HepG2 (cell line): ENCODE measurements around the gene HMG20B. TPM values are rescaled to one million over a fixed set of nuclear protein-coding genes. Genes with fewer than 3 reads are reported as not detected.

Experiments used
- ATAC-seq: fragments of 200-7000 bp; cut with Tn5 transposase; 3 replicates; pipeline ENCODE4 v1.9.1; 2020; ENCODE audit warnings: mild to moderate bottlenecking, moderate library complexity
- BruUV-seq: library from RNA; stranded (reverse); fragments of 400-500 nt; replicated peaks from 2 replicates; lab custom pipeline; 2021; lab: Mats Ljungman, UMichigan
- CTCF ChIA-PET: fragments of 300-600 bp; formaldehyde crosslinking; extraction: SDS; loops from one replicate; lab custom pipeline; 2021; ENCODE audit warnings: low total read pairs, inconsistent platforms, low intra/inter-chr PET ratio; lab: Yijun Ruan, JAX
- POLR2A ChIA-PET: fragments of 350-600 bp; sonication (Branson Sonifier 250); formaldehyde crosslinking; loops from one replicate; lab custom pipeline; 2020; ENCODE audit warnings: antibody characterized with exemption, inconsistent platforms; lab: Yijun Ruan, JAX
- DNase-seq: peaks from one replicate; pipeline ENCODE4 v3.0.0-alpha.2; 2015; ENCODE audit warnings: low spot score
- FAIRE-seq: peaks from 3 replicates; lab custom pipeline; 2011; peaks lifted over from hg19 to GRCh38; lab: Jason Lieb, UNC
- H2AFZ ChIP-seq: one replicate; pipeline ENCODE4 v1.6.1; 2011; ENCODE audit warnings: low read length, inconsistent platforms
- H3K27ac ChIP-seq: fragments of 300-600 bp; 3 replicates; pipeline ENCODE4 v1.8.0; 2011; ENCODE audit warnings: mixed run types, mild to moderate bottlenecking, mixed read lengths, low read length, inconsistent platforms; ENCODE audit not compliant: insufficient read depth; ENCODE audit errors: extremely low read length
- H3K27me3 ChIP-seq, 2 experiments: fragments of 200-600 bp in 1 of 2; 2 replicates in 1 of 2; 3 replicates in 1 of 2; pipeline versions ENCODE4 v1.6.0 to v1.8.0; 2011; ENCODE audit warnings: low read length in 2 of 2, mild to moderate bottlenecking in 2 of 2, moderate library complexity in 2 of 2, inconsistent platforms in 1 of 2; ENCODE audit not compliant: insufficient read depth in 2 of 2, control insufficient read depth in 1 of 2
- H3K36me3 ChIP-seq, 2 experiments: fragments of 200-600 bp in 1 of 2; replicated peaks in 1 of 2; 2 replicates in 1 of 2; 3 replicates in 1 of 2; pipeline versions ENCODE4 v1.5.1 to v1.8.0; 2011; ENCODE audit warnings: low read length in 2 of 2, inconsistent platforms in 1 of 2; ENCODE audit not compliant: insufficient read depth in 2 of 2, control insufficient read depth in 1 of 2
- H3K4me1 ChIP-seq: 2 replicates; pipeline ENCODE4 v1.5.1; 2012; ENCODE audit warnings: low read length, inconsistent platforms; ENCODE audit not compliant: insufficient read depth
- H3K4me2 ChIP-seq: 2 replicates; pipeline ENCODE4 v1.6.0; 2011; ENCODE audit warnings: low read depth, low read length, inconsistent platforms
- H3K4me3 ChIP-seq, 3 experiments: fragments of 200-600 bp in 1 of 3; sonication (generic), shearing (Covaris generic) in 1 of 3; replicated peaks in 1 of 3; 2 replicates each; pipeline ENCODE4 v1.5.1; 2011 to 2016; ENCODE audit warnings: low read length in 3 of 3, inconsistent platforms in 2 of 3, low read depth in 2 of 3, mild to moderate bottlenecking in 2 of 3, control low read depth in 1 of 3, mixed read lengths in 1 of 3; ENCODE audit not compliant: insufficient read depth in 1 of 3
- H3K79me2 ChIP-seq: one replicate; pipeline ENCODE4 v1.6.1; 2011; ENCODE audit warnings: low read length, inconsistent platforms; ENCODE audit not compliant: insufficient read depth
- H3K9ac ChIP-seq: 2 replicates; pipeline ENCODE4 v1.6.0; 2011; ENCODE audit warnings: mild to moderate bottlenecking, low read depth, low read length, inconsistent platforms; ENCODE audit not compliant: insufficient read depth
- H3K9me3 ChIP-seq: 2 replicates; pipeline ENCODE4 v1.5.1; 2012; ENCODE audit warnings: mild to moderate bottlenecking, low read length
- H4K20me1 ChIP-seq: 2 replicates; pipeline ENCODE4 v1.6.0; 2011; ENCODE audit warnings: inconsistent platforms, mild to moderate bottlenecking, low read length, moderate library complexity; ENCODE audit not compliant: insufficient read depth
- AGO1 ChIP-seq: fragments of 200-400 bp; formaldehyde crosslinking; IDR thresholded peaks from 2 replicates; pipeline ENCODE4 v1.6.1; 2017; ENCODE audit warnings: mild to moderate bottlenecking, low read depth, low read length, moderate library complexity; ENCODE audit not compliant: poor library complexity, severe bottlenecking
- AGO2 ChIP-seq: fragments of 200-400 bp; formaldehyde crosslinking; optimal IDR thresholded peaks from 2 replicates; pipeline ENCODE3; 2017; ENCODE audit warnings: mild to moderate bottlenecking, low read depth, low read length, moderate library complexity
- GABPB1 ChIP-seq: IDR thresholded peaks from 2 replicates; pipeline ENCODE4 v1.6.1; 2016; ENCODE audit warnings: mild to moderate bottlenecking, missing genetic modification reagents, moderate library complexity, missing compliant biosample characterization
- HDAC1 ChIP-seq: sonication (generic); formaldehyde crosslinking; IDR thresholded peaks from 2 replicates; pipeline ENCODE4 v1.5.1; 2020; ENCODE audit warnings: mild to moderate bottlenecking, missing genetic modification reagents
- KDM2A ChIP-seq: sonication (generic); formaldehyde crosslinking; IDR thresholded peaks from 2 replicates; pipeline ENCODE4 v1.4.0; 2020; ENCODE audit warnings: low read depth, missing genetic modification reagents, borderline replicate concordance
- MTF2 ChIP-seq: sonication (generic); formaldehyde crosslinking; IDR thresholded peaks from 2 replicates; pipeline ENCODE4 v1.5.0; 2020; ENCODE audit warnings: missing genetic modification reagents, borderline replicate concordance
- POLR2A ChIP-seq, 2 experiments: IDR thresholded peaks; 2 replicates each; pipeline ENCODE4 v1.6.1; 2011; ENCODE audit warnings: low read depth in 2 of 2, low read length in 2 of 2, mild to moderate bottlenecking in 1 of 2, moderate library complexity in 1 of 2; ENCODE audit not compliant: insufficient read depth in 1 of 2
- POLR2G ChIP-seq: fragments of 200-400 bp; formaldehyde crosslinking; IDR thresholded peaks from 2 replicates; pipeline ENCODE4 v1.6.1; 2018; ENCODE audit warnings: mild to moderate bottlenecking, low read depth, low read length, moderate library complexity
- RAD21 ChIP-seq: fragments of 450-650 bp; formaldehyde crosslinking; IDR thresholded peaks from 2 replicates; pipeline ENCODE4 v1.5.0; 2020; ENCODE audit warnings: mild to moderate bottlenecking
- RBM22 ChIP-seq: fragments of 200-400 bp; formaldehyde crosslinking; optimal IDR thresholded peaks from 2 replicates; pipeline ENCODE3; 2017; ENCODE audit warnings: mild to moderate bottlenecking, low read length, moderate library complexity
- ZBTB38 ChIP-seq: sonication (generic); formaldehyde crosslinking; IDR thresholded peaks from 2 replicates; pipeline ENCODE4 v1.5.1; 2020; ENCODE audit warnings: mild to moderate bottlenecking, missing genetic modification reagents
- ZC3H13 ChIP-seq: sonication (generic); formaldehyde crosslinking; IDR thresholded peaks from 2 replicates; pipeline ENCODE4 v1.8.1; 2023; ENCODE audit warnings: mild to moderate bottlenecking, missing genetic modification reagents, moderate library complexity
- ZNF781 ChIP-seq: sonication (generic); formaldehyde crosslinking; IDR thresholded peaks from 2 replicates; pipeline ENCODE4 v1.5.1; 2020; ENCODE audit warnings: borderline replicate concordance, mild to moderate bottlenecking, missing genetic modification reagents; ENCODE audit errors: not compliant biosample characterization
- ZNF790 ChIP-seq: sonication (generic); formaldehyde crosslinking; IDR thresholded peaks from 2 replicates; pipeline ENCODE4 v1.8.0; 2022; ENCODE audit warnings: missing genetic modification reagents, mild to moderate bottlenecking, borderline replicate concordance
- WGBS: methylation state at CpG from one replicate; pipeline ENCODE4 v1.1.6; 2017; ENCODE audit warnings: low lambda C conversion rate; 5-methylcytosine and 5-hydroxymethylcytosine counted together
- in situ Hi-C: cut with HindIII; loops from 2 replicates; pipeline ENCODE4 v1.10.0; 2017; ENCODE audit warnings: low pct_unique_long_range_greater_than_20kb; ENCODE audit not compliant: extremely low pct_ligation_motif_present
- intact Hi-C: fragments of 100-400 bp; cut with micrococcal nuclease; formaldehyde crosslinking; loops from one replicate; pipeline ENCODE4 v1.10.0; 2022; ENCODE audit not compliant: unreplicated experiment
- polyA plus RNA-seq, 8 experiments: library from polyadenylated mRNA; depleted of rRNA in 3 of 8; stranded (reverse) in 7 of 8; unstranded in 1 of 8; fragments of >200 nt; fragmentation: Illumina TruSeq in 4 of 8; extraction: Trizol in 4 of 8; gene quantifications; 2 replicates each; pipeline versions ENCODE4 v1.2.1 to v1.2.3, GENCODE V29; 2011 to 2016; ENCODE audit warnings: low read depth in 4 of 8, missing spikeins in 1 of 8, mixed read lengths in 1 of 8; ENCODE audit not compliant: insufficient read depth in 1 of 8
- total RNA-seq, 5 experiments: library from RNA; depleted of rRNA; stranded (reverse); fragments of >200 nt; fragmentation: Illumina TruSeq; extraction: Trizol; gene quantifications; 2 replicates each; pipeline ENCODE4 v1.2.3, GENCODE V29; 2016; ENCODE audit warnings: low read depth in 1 of 5

Gene HMG20B
- total and polyA plus RNA-seq, 2 of the 13 experiments (the other 11 are each of a cell fraction or from before 2014, with no cell fraction given), result 23.9 to 29.2 TPM

- no peaks in the 10 kb centered on the region; the same call in 1 of the 2 replicates for H4K20me1 ChIP-seq
- H3K79me2 ChIP-seq, result no peaks in the 10 kb centered on the region
- no peak overlapping the region for H2AFZ ChIP-seq
- peaks cover 4 to 14% of the 10 kb centered on the region in 2 experiments; a peak in 4 of 5 replicates for H3K36me3 ChIP-seq
- no peak for DNase-seq
- TF ChIP-seq POLR2A (IDR thresholded peaks at IDR 0.05; ENCODE audit: insufficient read depth in 1 of 2, low read depth in 2 of 2, low read length in 2 of 2) (peak in 1 of 2 experiments; percentile 13; a peak in 1 of 4 replicates), MTF2 (CRISPR knock-in tag) (no peak), ZBTB38 (CRISPR knock-in tag) (0 out of 2 replicates have a peak, but pooled peaks have one; percentile 34), GABPB1 (CRISPR knock-in tag) (0 out of 2 replicates have a peak, but pooled peaks have one; percentile 3), ZNF781 (no peak), RAD21 (0 out of 2 replicates have a peak, but pooled peaks have one; percentile 1)
- no peak for FAIRE-seq
- in situ Hi-C loops, result no loop called here
- no peak overlapping the region for H3K27ac ChIP-seq
- H3K4me1 ChIP-seq, result no peaks in the 10 kb centered on the region
- H3K9ac ChIP-seq, result no peak overlapping the region
- WGBS, result 93% methylated on average over 23 of the region's 25 CpGs
- ChIA-PET CTCF (no interaction called here), POLR2A (no interaction called here)
- no peaks in the 10 kb centered on the region for H3K27me3 ChIP-seq
- intact Hi-C loops, result no loop called here
- peak; percentile 7 for ATAC-seq
- BruUV-seq, result no TSS peak
- H3K9me3 ChIP-seq, result no peaks in the 10 kb centered on the region
- no peak overlapping the region for H3K4me2 ChIP-seq
- no peak overlapping the region for H3K4me3 ChIP-seq
Observed at GRCh38 chr19:3538258-3538929, 34.4 kb upstream of the HMG20B start.

- no TSS peak for BruUV-seq
- H3K79me2 ChIP-seq, result no peaks in the 10 kb centered on the region
- DNase-seq, result no peak
- FAIRE-seq, result no peak
- H3K9me3 ChIP-seq, result no peaks in the 10 kb centered on the region
- in situ Hi-C loops (no loop called here), intact Hi-C loops (no loop called here)
- no peaks in the 10 kb centered on the region for H3K27me3 ChIP-seq
- peaks cover 2 to 10% of the 10 kb centered on the region in 2 experiments; a peak in 3 of 5 replicates for H3K36me3 ChIP-seq
- 70% methylated on average over 11 of the region's 28 CpGs for WGBS
- no peaks in the 10 kb centered on the region for H3K4me1 ChIP-seq
- no peak within 1 kb of the TSS for H3K4me3 ChIP-seq
- no peak within 1 kb of the TSS for H3K27ac ChIP-seq
- H2AFZ ChIP-seq, result no peak within 1 kb of the TSS
- ChIA-PET POLR2A (no interaction called here), CTCF (no interaction called here)
- no peak within 1 kb of the TSS for H3K4me2 ChIP-seq
- peak; percentile 13 for ATAC-seq
- no peaks in the 10 kb centered on the region; the same call in 1 of the 2 replicates for H4K20me1 ChIP-seq
- H3K9ac ChIP-seq, result no peak within 1 kb of the TSS
- TF ChIP-seq AGO2 (peak; percentile 94), ZNF790 (CRISPR knock-in tag) (no peak), KDM2A (peak; percentile 4; the same call in 1 of the 2 replicates), POLR2G (peak; percentile 58), HDAC1 (CRISPR knock-in tag) (no peak), GABPB1 (CRISPR knock-in tag) (0 out of 2 replicates have a peak, but pooled peaks have one; percentile 1), AGO1 (peak; percentile 92), ZC3H13 (CRISPR knock-in tag) (0 out of 2 replicates have a peak, but pooled peaks have one; percentile 47), RBM22 (peak; percentile 58)
Observed at GRCh38 chr19:3538965-3539755, 33.6 kb upstream of the HMG20B start, which contains the start of gene TEKTIP1. TSS of gene TEKTIP1 (plus strand) at chr19:3539174. CDS start at chr19:3539178, 4 bp downstream.
